SK-N-MC (cell line): ENCODE measurements around the gene PCBP3.

Experiments used
- EZH2 ChIP-seq: fragments of 200-600 bp; sonication (generic); IDR thresholded peaks from one replicate; pipeline ENCODE4 v1.6.1; 2017; ENCODE audit warnings: antibody characterized with exemption
- FOXP2 ChIP-seq: optimal IDR thresholded peaks from 2 replicates; pipeline ENCODE3; 2011; ENCODE audit warnings: mild to moderate bottlenecking, moderate library complexity; ENCODE audit not compliant: insufficient read depth; ENCODE audit errors: extremely low read length, control extremely low read depth
- POLR2AphosphoS5 ChIP-seq: IDR thresholded peaks from 2 replicates; pipeline ENCODE4 v1.6.1; 2012; ENCODE audit warnings: mild to moderate bottlenecking, low read depth, low read length, borderline replicate concordance

GRCh38 chr21:45941717-45942546, 298.4 kb downstream of the PCBP3 start:
- TF ChIP-seq EZH2 (no peak), POLR2AphosphoS5 (no peak), FOXP2 (no peak)
